NB4 (cell line): ENCODE data around the gene MEI4.

ENCODE experiments used
- POLR2A ChIP-seq: IDR thresholded peaks from 2 replicates; pipeline ENCODE4 v1.6.1; 2011; ENCODE audit warnings: mild to moderate bottlenecking; ENCODE audit not compliant: insufficient read length; ENCODE audit errors: extremely low read depth
- TF ChIP-seq, protein P1 (sequence below): IDR thresholded peaks from one replicate; pipeline ENCODE4 v1.5.1; 2012; ENCODE audit warnings: low read depth, low read length

DNA sequence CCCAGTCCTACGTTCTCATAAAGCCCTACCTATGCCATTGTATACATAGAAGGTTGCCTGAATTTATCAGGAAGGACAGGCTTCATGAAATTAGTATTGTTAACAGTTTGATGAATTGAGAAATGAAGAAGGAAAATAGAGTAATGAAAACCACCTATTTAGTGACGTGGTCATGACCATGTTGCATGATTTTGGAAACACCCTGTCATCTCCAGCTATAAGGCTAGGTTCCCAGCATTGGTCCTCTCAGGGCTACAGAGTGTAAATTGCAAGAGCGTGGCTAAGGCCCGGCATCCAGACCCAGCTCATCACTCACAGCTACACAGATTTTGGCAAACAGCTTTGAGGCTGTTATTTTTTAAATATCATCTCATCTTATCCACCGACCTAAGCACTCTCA, 203.6 kb downstream of the MEI4 start:
- TF ChIP-seq POLR2A: no peak
- TF ChIP-seq, protein P1, sequence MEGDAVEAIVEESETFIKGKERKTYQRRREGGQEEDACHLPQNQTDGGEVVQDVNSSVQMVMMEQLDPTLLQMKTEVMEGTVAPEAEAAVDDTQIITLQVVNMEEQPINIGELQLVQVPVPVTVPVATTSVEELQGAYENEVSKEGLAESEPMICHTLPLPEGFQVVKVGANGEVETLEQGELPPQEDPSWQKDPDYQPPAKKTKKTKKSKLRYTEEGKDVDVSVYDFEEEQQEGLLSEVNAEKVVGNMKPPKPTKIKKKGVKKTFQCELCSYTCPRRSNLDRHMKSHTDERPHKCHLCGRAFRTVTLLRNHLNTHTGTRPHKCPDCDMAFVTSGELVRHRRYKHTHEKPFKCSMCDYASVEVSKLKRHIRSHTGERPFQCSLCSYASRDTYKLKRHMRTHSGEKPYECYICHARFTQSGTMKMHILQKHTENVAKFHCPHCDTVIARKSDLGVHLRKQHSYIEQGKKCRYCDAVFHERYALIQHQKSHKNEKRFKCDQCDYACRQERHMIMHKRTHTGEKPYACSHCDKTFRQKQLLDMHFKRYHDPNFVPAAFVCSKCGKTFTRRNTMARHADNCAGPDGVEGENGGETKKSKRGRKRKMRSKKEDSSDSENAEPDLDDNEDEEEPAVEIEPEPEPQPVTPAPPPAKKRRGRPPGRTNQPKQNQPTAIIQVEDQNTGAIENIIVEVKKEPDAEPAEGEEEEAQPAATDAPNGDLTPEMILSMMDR: no peak
